HCT116 (cell line): ENCODE data around the gene RPL38. TPM values are rescaled to one million over a fixed set of nuclear protein-coding genes. Genes with fewer than 3 reads are reported as not detected.

ENCODE experiments used
- ATAC-seq: fragments of 200-7000 bp; cut with Tn5 transposase; 2 replicates; pipeline ENCODE4 v1.9.1; 2020; ENCODE audit warnings: mild to moderate bottlenecking, moderate library complexity
- BruUV-seq: library from RNA; stranded (reverse); fragments of 400-500 nt; replicated peaks from 2 replicates; lab custom pipeline; 2021; lab: Mats Ljungman, UMichigan
- CTCF ChIA-PET: fragments of 300-600 bp; sonication (Branson Sonifier 250); formaldehyde crosslinking; loops from one replicate; lab custom pipeline; 2021; ENCODE audit warnings: antibody characterized with exemption; lab: Charles Lee
- POLR2A ChIA-PET: fragments of 300-600, 350-600 bp; sonication (Branson Sonifier 250); formaldehyde crosslinking; loops from one replicate; lab custom pipeline; 2021; ENCODE audit warnings: antibody characterized with exemption; lab: Charles Lee
- RAD21 ChIA-PET, 2 experiments: fragments of 300-600 bp; sonication (Branson Sonifier 250); formaldehyde crosslinking; loops; one replicate each; lab custom pipeline; 2023; ENCODE audit warnings: low total read pairs in 2 of 2; ENCODE audit not compliant: uncharacterized antibody in 2 of 2, unreplicated experiment in 2 of 2, low non-redundant PET in 1 of 2; lab: Charles Lee
- DNase-seq: peaks from one replicate; pipeline ENCODE4 v3.0.0-alpha.2; 2010; ENCODE audit warnings: low read depth, low spot score
- H2AFZ ChIP-seq: fragments of 200-600 bp; shearing (Covaris generic), sonication (generic); 2 replicates; pipeline ENCODE4 v1.6.1; 2017; ENCODE audit warnings: low read depth, mixed run types, mixed read lengths, antibody characterized with exemption, low read length; ENCODE audit not compliant: poor library complexity, severe bottlenecking
- H3K27ac ChIP-seq: 2 replicates; pipeline ENCODE4 v1.5.1; 2012; ENCODE audit warnings: low read depth, low read length
- H3K27me3 ChIP-seq: fragments of 200-600 bp; sonication (generic); 2 replicates; pipeline ENCODE4 v1.6.1; 2016; ENCODE audit warnings: mixed run types, low read length, mixed read lengths; ENCODE audit not compliant: insufficient read depth
- H3K36me3 ChIP-seq, 2 experiments: fragments of 200-500 bp in 1 of 2; fragments of 200-600 bp in 1 of 2; sonication (Bioruptor generic) in 1 of 2; sonication (generic) in 1 of 2; 2 replicates each; pipeline versions ENCODE4 v1.5.1 to v1.6.1; 2014 to 2016; ENCODE audit warnings: low read length in 2 of 2, inconsistent platforms in 1 of 2, mixed read lengths in 1 of 2, mixed run types in 1 of 2; ENCODE audit not compliant: insufficient read depth in 2 of 2, control insufficient read depth in 1 of 2
- H3K4me1 ChIP-seq, 2 experiments: fragments of 200-600 bp in 1 of 2; sonication (generic) in 1 of 2; 2 replicates each; pipeline versions ENCODE4 v1.5.1 to v1.6.1; 2012 to 2017; ENCODE audit warnings: low read length in 2 of 2, inconsistent platforms in 1 of 2, mild to moderate bottlenecking in 1 of 2, mixed read lengths in 1 of 2, mixed run types in 1 of 2, moderate library complexity in 1 of 2; ENCODE audit not compliant: insufficient read depth in 2 of 2, control insufficient read depth in 1 of 2
- H3K4me2 ChIP-seq: fragments of 200-600 bp; sonication (generic); 2 replicates; pipeline ENCODE4 v1.6.1; 2017; ENCODE audit warnings: mixed run types, low read length, mixed read lengths
- H3K4me3 ChIP-seq, 2 experiments: fragments of 200-600 bp in 1 of 2; sonication (generic) in 1 of 2; replicated peaks in 1 of 2; 2 replicates each; pipeline ENCODE4 v1.5.1; 2011 to 2016; ENCODE audit warnings: low read length in 2 of 2, control low read depth in 1 of 2, low read depth in 1 of 2, mild to moderate bottlenecking in 1 of 2, mixed read lengths in 1 of 2, mixed run types in 1 of 2
- H3K79me2 ChIP-seq: fragments of 200-600 bp; sonication (generic); 2 replicates; pipeline ENCODE4 v1.6.1; 2017; ENCODE audit warnings: mild to moderate bottlenecking, mixed run types, low read length, moderate library complexity, mixed read lengths; ENCODE audit not compliant: insufficient read depth
- H3K9ac ChIP-seq: fragments of 200-600 bp; sonication (generic); 2 replicates; pipeline ENCODE4 v1.6.1; 2016; ENCODE audit warnings: low read length, mixed read lengths
- H3K9me2 ChIP-seq: fragments of 200-600 bp; sonication (generic), shearing (Covaris generic); 2 replicates; pipeline ENCODE4 v1.6.1; 2017; ENCODE audit warnings: mixed run types, mild to moderate bottlenecking, moderate library complexity; ENCODE audit not compliant: insufficient read depth
- H3K9me3 ChIP-seq, 2 experiments: fragments of 200-500 bp in 1 of 2; fragments of 200-600 bp in 1 of 2; sonication (Bioruptor generic) in 1 of 2; sonication (generic) in 1 of 2; 2 replicates each; pipeline ENCODE4 v1.6.1; 2014 to 2017; ENCODE audit warnings: low read length in 2 of 2, mixed read lengths in 2 of 2, inconsistent platforms in 1 of 2, low read depth in 1 of 2, mild to moderate bottlenecking in 1 of 2, mixed run types in 1 of 2, moderate library complexity in 1 of 2; ENCODE audit not compliant: control insufficient read depth in 1 of 2, insufficient read depth in 1 of 2
- H4K20me1 ChIP-seq: fragments of 200-600 bp; sonication (generic), shearing (Covaris generic); 2 replicates; pipeline ENCODE4 v1.6.1; 2017; ENCODE audit warnings: mixed run types, mild to moderate bottlenecking, moderate library complexity; ENCODE audit not compliant: insufficient read depth
- CBX3 ChIP-seq: IDR thresholded peaks from 2 replicates; pipeline ENCODE4 v1.6.1; 2012; ENCODE audit warnings: low read depth
- CEBPB ChIP-seq: IDR thresholded peaks from 2 replicates; pipeline ENCODE4 v1.6.1; 2012; ENCODE audit warnings: low read depth
- EGR1 ChIP-seq: IDR thresholded peaks from 2 replicates; pipeline ENCODE4 v1.6.1; 2012; ENCODE audit warnings: low read depth
- ELF1 ChIP-seq: IDR thresholded peaks from 2 replicates; pipeline ENCODE4 v1.6.1; 2012; ENCODE audit warnings: low read depth, borderline replicate concordance
- EZH2phosphoT487 ChIP-seq: fragments of 200-600 bp; IDR thresholded peaks from 2 replicates; pipeline ENCODE4 v1.6.1; 2018; ENCODE audit warnings: antibody characterized with exemption, borderline replicate concordance
- JUND ChIP-seq: IDR thresholded peaks from 2 replicates; pipeline ENCODE4 v1.6.1; 2012
- POLR2A ChIP-seq: IDR thresholded peaks from 2 replicates; pipeline ENCODE4 v1.7.0; 2011; ENCODE audit warnings: borderline replicate concordance; ENCODE audit not compliant: insufficient read depth, insufficient read length; ENCODE audit errors: extremely low read depth
- SRF ChIP-seq: IDR thresholded peaks from 2 replicates; pipeline ENCODE4 v1.6.1; 2012; ENCODE audit warnings: low read depth
- TCF7L2 ChIP-seq: IDR thresholded peaks from 2 replicates; pipeline ENCODE4 v1.7.0; 2011; ENCODE audit warnings: borderline replicate concordance, inconsistent platforms; ENCODE audit not compliant: insufficient read depth, insufficient read length; ENCODE audit errors: extremely low read depth
- ZBTB33 ChIP-seq: IDR thresholded peaks from 2 replicates; pipeline ENCODE4 v1.6.1; 2011; ENCODE audit warnings: mild to moderate bottlenecking, low read length, moderate library complexity; ENCODE audit not compliant: insufficient replicate concordance; ENCODE audit errors: extremely low read depth
- ZNF274 ChIP-seq: fragments of 200-500 bp; sonication (Bioruptor generic); IDR thresholded peaks from 2 replicates; pipeline ENCODE4 v1.6.1; 2014; ENCODE audit warnings: mild to moderate bottlenecking, low read depth, low read length, inconsistent platforms
- intact Hi-C: fragments of 100-400 bp; cut with micrococcal nuclease; formaldehyde crosslinking; loops from 2 replicates; pipeline ENCODE4 v1.10.0; 2022
- total RNA-seq: library from RNA; stranded (reverse); gene quantifications from one replicate; pipeline ENCODE4 v1.2.1, GENCODE V29; 2021; ENCODE audit not compliant: unreplicated experiment
- TF ChIP-seq, protein P1 (sequence below): IDR thresholded peaks from 2 replicates; pipeline ENCODE4 v1.6.1; 2012; ENCODE audit warnings: low read depth
- TF ChIP-seq, protein P2 (sequence below), 3 experiments: fragments of 200-600 bp in 1 of 3; sonication (generic) in 1 of 3; IDR thresholded peaks in 2 of 3; conservative IDR thresholded peaks in 1 of 3; 2 replicates each; pipeline ENCODE4 v1.5.1; 2012 to 2017; ENCODE audit warnings: low read depth in 2 of 3, low read length in 2 of 3, antibody characterized with exemption in 1 of 3, borderline replicate concordance in 1 of 3, control low read depth in 1 of 3, mild to moderate bottlenecking in 1 of 3, mixed read lengths in 1 of 3, mixed run types in 1 of 3, moderate library complexity in 1 of 3; ENCODE audit not compliant: insufficient read depth in 1 of 3

Gene RPL38
- total RNA-seq, 1 experiment from 2014 or later = 1,628 TPM

GRCh38 chr17:74157366-74157765, 46.1 kb upstream of the RPL38 start:
- Histone ChIP-seq H3K36me3 (no peaks in the 10 kb centered on the region), H2AFZ (no peak overlapping the region), H3K9ac (no peak overlapping the region), H4K20me1 (no peaks in the 10 kb centered on the region), H3K9me3 (no peaks in the 10 kb centered on the region), H3K27me3 (peaks cover 13% of the 10 kb centered on the region; the same call in 1 of the 2 replicates), H3K27ac (no peak overlapping the region), H3K79me2 (no peaks in the 10 kb centered on the region), H3K4me2 (no peak overlapping the region), H3K4me3 (no peak overlapping the region), H3K9me2 (no peaks in the 10 kb centered on the region), H3K4me1 (peaks cover 6 to 10% of the 10 kb centered on the region in 2 experiments)
- intact Hi-C loops = no loop called here
- DNase-seq (no peak), ATAC-seq (no peak)
- RAD21 ChIA-PET = no interaction called here
- CTCF ChIA-PET = no interaction called here
- no TSS peak for BruUV-seq
- POLR2A ChIA-PET = no interaction called here
- TF ChIP-seq, protein P1, sequence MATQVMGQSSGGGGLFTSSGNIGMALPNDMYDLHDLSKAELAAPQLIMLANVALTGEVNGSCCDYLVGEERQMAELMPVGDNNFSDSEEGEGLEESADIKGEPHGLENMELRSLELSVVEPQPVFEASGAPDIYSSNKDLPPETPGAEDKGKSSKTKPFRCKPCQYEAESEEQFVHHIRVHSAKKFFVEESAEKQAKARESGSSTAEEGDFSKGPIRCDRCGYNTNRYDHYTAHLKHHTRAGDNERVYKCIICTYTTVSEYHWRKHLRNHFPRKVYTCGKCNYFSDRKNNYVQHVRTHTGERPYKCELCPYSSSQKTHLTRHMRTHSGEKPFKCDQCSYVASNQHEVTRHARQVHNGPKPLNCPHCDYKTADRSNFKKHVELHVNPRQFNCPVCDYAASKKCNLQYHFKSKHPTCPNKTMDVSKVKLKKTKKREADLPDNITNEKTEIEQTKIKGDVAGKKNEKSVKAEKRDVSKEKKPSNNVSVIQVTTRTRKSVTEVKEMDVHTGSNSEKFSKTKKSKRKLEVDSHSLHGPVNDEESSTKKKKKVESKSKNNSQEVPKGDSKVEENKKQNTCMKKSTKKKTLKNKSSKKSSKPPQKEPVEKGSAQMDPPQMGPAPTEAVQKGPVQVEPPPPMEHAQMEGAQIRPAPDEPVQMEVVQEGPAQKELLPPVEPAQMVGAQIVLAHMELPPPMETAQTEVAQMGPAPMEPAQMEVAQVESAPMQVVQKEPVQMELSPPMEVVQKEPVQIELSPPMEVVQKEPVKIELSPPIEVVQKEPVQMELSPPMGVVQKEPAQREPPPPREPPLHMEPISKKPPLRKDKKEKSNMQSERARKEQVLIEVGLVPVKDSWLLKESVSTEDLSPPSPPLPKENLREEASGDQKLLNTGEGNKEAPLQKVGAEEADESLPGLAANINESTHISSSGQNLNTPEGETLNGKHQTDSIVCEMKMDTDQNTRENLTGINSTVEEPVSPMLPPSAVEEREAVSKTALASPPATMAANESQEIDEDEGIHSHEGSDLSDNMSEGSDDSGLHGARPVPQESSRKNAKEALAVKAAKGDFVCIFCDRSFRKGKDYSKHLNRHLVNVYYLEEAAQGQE = no peak
- TF ChIP-seq TCF7L2 (no peak), SRF (no peak)

GRCh38 chr17:74158761-74159160, 44.7 kb upstream of the RPL38 start:
- no peaks in the 10 kb centered on the region for H3K9me2 ChIP-seq
- no peak overlapping the region for H3K27ac ChIP-seq
- H3K4me1 ChIP-seq = no peaks in the 10 kb centered on the region
- ChIA-PET RAD21 (no interaction called here), CTCF (no interaction called here), POLR2A (no interaction called here)
- intact Hi-C loops = no loop called here
- no peaks in the 10 kb centered on the region for H3K9me3 ChIP-seq
- H3K4me2 ChIP-seq = no peak overlapping the region
- no peak overlapping the region for H3K9ac ChIP-seq
- ATAC-seq = no peak
- H3K27me3 ChIP-seq = peaks cover 19% of the 10 kb centered on the region; the same call in 1 of the 2 replicates
- H2AFZ ChIP-seq = no peak overlapping the region
- H3K36me3 ChIP-seq = no peaks in the 10 kb centered on the region
- H3K4me3 ChIP-seq = no peak overlapping the region
- DNase-seq = no peak
- H3K79me2 ChIP-seq = no peaks in the 10 kb centered on the region
- H4K20me1 ChIP-seq = no peaks in the 10 kb centered on the region
- BruUV-seq = no TSS peak
- TF ChIP-seq ZNF274 (no peak), POLR2A (no peak), SRF (no peak), EZH2phosphoT487 (no peak), ELF1 (no peak), JUND (no peak), CBX3 (no peak), EGR1 (no peak), CEBPB (no peak), ZBTB33 (no peak)
- TF ChIP-seq, protein P2, sequence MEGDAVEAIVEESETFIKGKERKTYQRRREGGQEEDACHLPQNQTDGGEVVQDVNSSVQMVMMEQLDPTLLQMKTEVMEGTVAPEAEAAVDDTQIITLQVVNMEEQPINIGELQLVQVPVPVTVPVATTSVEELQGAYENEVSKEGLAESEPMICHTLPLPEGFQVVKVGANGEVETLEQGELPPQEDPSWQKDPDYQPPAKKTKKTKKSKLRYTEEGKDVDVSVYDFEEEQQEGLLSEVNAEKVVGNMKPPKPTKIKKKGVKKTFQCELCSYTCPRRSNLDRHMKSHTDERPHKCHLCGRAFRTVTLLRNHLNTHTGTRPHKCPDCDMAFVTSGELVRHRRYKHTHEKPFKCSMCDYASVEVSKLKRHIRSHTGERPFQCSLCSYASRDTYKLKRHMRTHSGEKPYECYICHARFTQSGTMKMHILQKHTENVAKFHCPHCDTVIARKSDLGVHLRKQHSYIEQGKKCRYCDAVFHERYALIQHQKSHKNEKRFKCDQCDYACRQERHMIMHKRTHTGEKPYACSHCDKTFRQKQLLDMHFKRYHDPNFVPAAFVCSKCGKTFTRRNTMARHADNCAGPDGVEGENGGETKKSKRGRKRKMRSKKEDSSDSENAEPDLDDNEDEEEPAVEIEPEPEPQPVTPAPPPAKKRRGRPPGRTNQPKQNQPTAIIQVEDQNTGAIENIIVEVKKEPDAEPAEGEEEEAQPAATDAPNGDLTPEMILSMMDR (IDR thresholded peaks at IDR 0.05 in 2 of 3, conservative IDR thresholded peaks at IDR 0.05 in 1 of 3; ENCODE audit: borderline replicate concordance in 1 of 3, insufficient read depth in 1 of 3, low read depth in 2 of 3, low read length in 2 of 3) = no peak
